ENCODE data around the gene BEND2.

Gene BEND2

GRCh38 chrX:18133605-18134004 lies 87.1 kb downstream of the BEND2 start:
- no peak for DNase-seq

- DNase-seq: no peak
These were observed 91.0 kb downstream of the BEND2 start for GRCh38 chrX:18129690-18130089.

GRCh38 chrX:18126971-18127370 lies 93.7 kb downstream of the BEND2 start:
- no peak for DNase-seq

GRCh38 chrX:18119856-18120255 lies 100.8 kb downstream of the BEND2 start:
- no peak for DNase-seq

Measured in NCI-H1694 (cell line).